HK-2 (cell line): ENCODE data around the gene GJB2.

Source experiments
- DNase-seq: peaks from one replicate; pipeline ENCODE4 v3.0.0-alpha.2; 2018; ENCODE audit not compliant: unreplicated experiment

The GJB2 gene

GRCh38 chr13:20192158-20192835 is 441 bp downstream of the GJB2 start:
- peak; percentile 26 for DNase-seq

GRCh38 chr13:20191311-20192157 is 1.2 kb downstream of the GJB2 start:
- peak; percentile 47 for DNase-seq

GRCh38 chr13:20190481-20191310 is 2.0 kb downstream of the GJB2 start:
- DNase-seq, result peak; percentile 44

- no peak for DNase-seq
Measured at GRCh38 chr13:20190076-20190475, 2.7 kb downstream of the GJB2 start.

- no peak for DNase-seq
Measured at GRCh38 chr13:20188667-20189553, 3.8 kb downstream of the GJB2 start.

GRCh38 chr13:20186771-20187170 is 6.0 kb downstream of the GJB2 start:
- no peak for DNase-seq

- DNase-seq, result no peak
Measured at GRCh38 chr13:20185366-20186056, 7.2 kb downstream of the GJB2 start.

- DNase-seq, result no peak
Measured at GRCh38 chr13:20182231-20182846, 10.4 kb downstream of the GJB2 start.

- no peak for DNase-seq
Measured at GRCh38 chr13:20181188-20181587, 11.6 kb downstream of the GJB2 start.

- DNase-seq, result no peak
Measured at GRCh38 chr13:20178156-20178555, 14.6 kb downstream of the GJB2 start.

GRCh38 chr13:20177049-20177831 is 15.5 kb downstream of the GJB2 start:
- no peak for DNase-seq

- no peak for DNase-seq
Measured at GRCh38 chr13:20175907-20176652, 16.7 kb downstream of the GJB2 start.

- no peak for DNase-seq
Measured at GRCh38 chr13:20175406-20175794, 17.3 kb downstream of the GJB2 start.

GRCh38 chr13:20174656-20175405 is 17.9 kb downstream of the GJB2 start:
- DNase-seq, result peak; percentile 66

- no peak for DNase-seq
Measured at GRCh38 chr13:20173116-20173746, 19.5 kb downstream of the GJB2 start.

- DNase-seq, result no peak
Measured at GRCh38 chr13:20171364-20171763, 21.4 kb downstream of the GJB2 start.

GRCh38 chr13:20170921-20171320 is 21.8 kb downstream of the GJB2 start:
- DNase-seq, result no peak

GRCh38 chr13:20168396-20168795 is 24.3 kb downstream of the GJB2 start:
- no peak for DNase-seq
